HG03039 (cell line): ENCODE results near the gene RUNX3.
"Not testable (repeated sequence)": the region's sequence is repeated elsewhere in the genome, so short reads cannot be mapped to it uniquely, and the experiment has no call there.

Experiments used
- ATAC-seq: cut with Tn5 transposase; IDR thresholded peaks from one replicate; pipeline ENCODE4 v1.9.1; 2021; ENCODE audit warnings: mild to moderate bottlenecking, moderate library complexity; ENCODE audit not compliant: unreplicated experiment

RUNX3 gene

GRCh38 chr1:24930260-24931145 is at the start of gene RUNX3:
TSS of gene RUNX3 (minus strand) at chr1:24930276. CDS start at chr1:24929868, 408 bp downstream.
- ATAC-seq: peak; percentile 56

GRCh38 chr1:24979232-24979631 is 49.2 kb upstream of the RUNX3 start:
- not testable (repeated sequence) for ATAC-seq

GRCh38 chr1:24978383-24979032 is 48.4 kb upstream of the RUNX3 start:
- ATAC-seq: no peak

GRCh38 chr1:24975391-24975790 is 45.3 kb upstream of the RUNX3 start:
- ATAC-seq: no peak

GRCh38 chr1:24973315-24973714 is 43.2 kb upstream of the RUNX3 start:
- no peak for ATAC-seq

GRCh38 chr1:24972915-24973242 is 42.8 kb upstream of the RUNX3 start:
- ATAC-seq: no peak

- no peak for ATAC-seq
Observed at GRCh38 chr1:24972221-24972914, 42.3 kb upstream of the RUNX3 start.

- ATAC-seq: no peak
Observed at GRCh38 chr1:24970926-24971875, 41.1 kb upstream of the RUNX3 start.

- no peak for ATAC-seq
Observed at GRCh38 chr1:24970399-24970753, 40.3 kb upstream of the RUNX3 start.

GRCh38 chr1:24969596-24970398 is 39.7 kb upstream of the RUNX3 start:
- ATAC-seq: no peak

GRCh38 chr1:24968941-24969585 is 39.0 kb upstream of the RUNX3 start:
- no peak for ATAC-seq

GRCh38 chr1:24967962-24968361 is 37.9 kb upstream of the RUNX3 start:
- ATAC-seq: no peak

GRCh38 chr1:24967555-24967954 is 37.5 kb upstream of the RUNX3 start:
- no peak for ATAC-seq

- no peak for ATAC-seq
Observed at GRCh38 chr1:24966724-24967346, 36.8 kb upstream of the RUNX3 start.

GRCh38 chr1:24966121-24966723 is 36.1 kb upstream of the RUNX3 start:
- no peak for ATAC-seq

GRCh38 chr1:24965571-24965930 is 35.5 kb upstream of the RUNX3 start:
- ATAC-seq: no peak

GRCh38 chr1:24964811-24965570 is 34.9 kb upstream of the RUNX3 start:
- peak; percentile 79 for ATAC-seq
